GM19463 (cell line): Measurements from ENCODE around the gene DNAJB12.
"Not testable (repeated sequence)": the region's sequence is repeated elsewhere in the genome, so short reads cannot be mapped to it uniquely, and the experiment has no call there.

Experiments
- ATAC-seq: cut with Tn5 transposase; IDR thresholded peaks from one replicate; pipeline ENCODE4 v1.9.1; 2021; ENCODE audit warnings: mild to moderate bottlenecking, moderate library complexity; ENCODE audit not compliant: unreplicated experiment

Gene DNAJB12

GRCh38 chr10:72297281-72297804 is 57.4 kb downstream of the DNAJB12 start:
- peak; percentile 50 for ATAC-seq

DNA sequence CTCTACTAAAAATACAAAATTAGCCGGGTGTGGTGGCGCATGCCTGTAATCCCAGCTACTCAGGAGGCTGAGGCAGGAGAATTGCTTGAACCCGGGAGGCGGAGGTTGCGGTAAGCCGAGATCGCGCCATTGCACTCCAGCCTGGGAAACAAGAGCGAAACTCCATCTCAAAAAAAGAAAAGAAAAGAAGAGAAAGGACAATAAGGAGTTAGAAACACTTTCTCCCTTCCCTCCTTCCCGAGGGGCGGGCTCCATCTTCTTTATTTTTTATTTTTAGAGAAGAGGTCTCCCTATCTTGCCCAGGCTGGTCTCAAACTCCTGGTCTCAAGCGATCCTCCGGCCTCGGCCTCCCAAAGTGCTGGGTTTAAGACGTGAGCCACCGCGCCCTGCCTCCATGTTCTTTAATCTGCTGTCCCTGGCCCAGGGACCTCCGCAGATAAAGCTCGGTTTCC is 57.9 kb downstream of the DNAJB12 start:
- not testable (repeated sequence) for ATAC-seq

DNA sequence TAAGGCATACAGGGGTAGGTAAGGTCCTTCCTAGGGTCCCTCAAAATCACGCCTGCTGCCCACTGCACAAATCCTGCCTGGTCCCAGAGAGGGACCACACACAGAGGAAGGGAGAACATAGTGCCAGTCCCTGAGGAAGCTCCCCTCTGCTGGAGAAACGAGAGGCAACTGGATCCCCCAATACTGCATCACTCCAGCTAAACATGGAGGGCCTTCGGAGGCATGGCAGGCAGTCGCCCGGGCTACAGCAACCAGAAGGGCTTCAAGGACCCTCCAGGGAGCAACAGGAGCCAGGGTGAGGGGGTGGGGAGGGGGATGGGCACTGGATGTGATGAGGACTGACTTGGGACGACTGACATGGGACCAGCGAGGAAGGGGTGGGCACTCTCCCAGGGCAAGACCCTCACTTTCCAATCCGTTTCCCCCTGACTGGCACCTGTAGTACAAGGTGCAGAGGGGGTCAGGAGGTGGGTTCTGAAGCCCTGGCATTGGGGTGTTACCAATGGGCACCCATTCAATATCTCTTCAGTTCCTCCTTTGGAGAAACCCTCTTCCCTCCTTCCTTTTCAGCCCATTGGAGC is 59.3 kb downstream of the DNAJB12 start:
- ATAC-seq: no peak

- no peak for ATAC-seq
Observed at GRCh38 chr10:72292223-72292691, 62.5 kb downstream of the DNAJB12 start.

DNA sequence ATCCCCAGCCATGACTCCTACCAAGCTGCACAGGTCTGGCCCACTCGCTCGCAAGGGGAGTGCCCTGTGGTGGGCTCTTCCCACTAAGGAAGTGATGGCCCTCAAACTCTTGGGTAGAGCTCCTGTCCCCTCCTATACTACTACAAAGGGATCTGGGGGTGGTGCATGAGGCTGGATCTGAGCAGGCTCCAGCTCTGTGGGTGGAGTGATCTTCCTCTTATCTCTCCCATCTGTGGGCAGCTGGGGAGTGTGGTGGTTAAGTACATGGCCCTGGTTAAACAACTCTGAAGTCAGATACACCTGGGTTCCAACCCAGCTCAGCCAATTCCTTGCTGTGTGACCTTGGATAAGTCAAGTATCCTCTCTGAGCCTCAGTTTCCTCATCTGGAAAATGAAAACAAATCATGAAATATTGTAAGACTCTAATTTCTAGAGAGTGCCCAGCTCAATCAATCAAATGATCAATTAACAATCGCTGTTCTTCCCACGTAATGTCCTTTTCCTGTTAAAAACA is 63.6 kb downstream of the DNAJB12 start:
- no peak for ATAC-seq

GRCh38 chr10:72285972-72286521 is 68.7 kb downstream of the DNAJB12 start:
- no peak for ATAC-seq

DNA sequence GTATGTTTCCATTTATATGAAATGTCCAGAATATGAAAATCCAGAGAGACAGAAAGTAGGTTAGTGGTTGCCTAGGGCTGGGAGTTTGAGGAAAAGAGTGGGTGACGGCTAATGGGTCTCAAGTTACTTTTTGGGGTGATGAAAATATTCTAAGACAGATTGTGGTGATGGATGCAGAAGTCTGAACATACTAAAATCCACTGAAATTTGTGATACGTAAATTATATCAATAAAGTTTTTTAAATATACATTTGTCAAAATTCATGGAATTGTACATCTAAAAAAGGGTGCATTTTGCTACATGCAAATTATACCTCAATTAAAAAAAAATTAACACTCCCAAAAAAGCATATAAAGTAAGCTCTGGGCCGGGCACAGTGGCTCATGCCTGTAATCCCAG is 71.6 kb downstream of the DNAJB12 start:
- no peak for ATAC-seq
